ENCODE data around the gene AMOT.

DNA sequence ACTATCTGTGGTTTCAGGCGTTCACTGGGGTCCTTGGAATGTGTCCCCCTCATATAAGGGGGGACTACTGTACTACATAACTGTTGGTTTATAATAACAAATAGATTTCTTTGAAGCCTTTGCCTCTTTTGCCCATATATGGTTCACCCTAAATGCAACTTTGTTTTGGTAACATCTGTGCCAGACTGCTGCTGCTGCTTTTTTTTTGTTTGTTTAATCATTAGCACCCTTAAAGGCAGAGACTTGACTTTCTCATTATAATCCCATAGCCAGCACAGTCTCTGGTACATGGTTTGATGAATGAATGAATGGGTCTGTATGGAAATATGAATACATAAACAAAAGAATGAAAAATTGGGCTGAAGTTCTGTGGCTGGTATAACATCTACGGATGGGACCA is 80.7 kb downstream of the AMOT start:
- no peak for TF ChIP-seq REST (IDR thresholded peaks at IDR 0.05; ENCODE audit: borderline replicate concordance)
- no peak for TF ChIP-seq EP300 (conservative IDR thresholded peaks at IDR 0.05; ENCODE audit: poor library complexity, severe bottlenecking)
- TF ChIP-seq CTCF (IDR thresholded peaks at IDR 0.05; ENCODE audit: poor library complexity, severe bottlenecking), result no peak

Data from neural cell (in vitro differentiated cells).